Hepatocyte (in vitro differentiated cells): ENCODE results near the gene MAGEB5. TPM values are rescaled to one million over a fixed set of nuclear protein-coding genes. Genes with fewer than 3 reads are reported as not detected.

Experiments used
- DNase-seq: peaks from one replicate; pipeline ENCODE4 v3.0.0-alpha.2; 2016; ENCODE audit warnings: low spot score
- H2AFZ ChIP-seq: fragments of 200-600 bp; sonication (generic); 2 replicates; pipeline ENCODE4 v1.6.0; 2016; ENCODE audit warnings: antibody characterized with exemption, mild to moderate bottlenecking
- H3K27ac ChIP-seq: fragments of 200-600 bp; sonication (generic); 2 replicates; pipeline ENCODE4 v1.5.1; 2016; ENCODE audit warnings: mild to moderate bottlenecking
- H3K27me3 ChIP-seq: fragments of 200-600 bp; sonication (generic); 2 replicates; pipeline ENCODE4 v1.6.1; 2016
- H3K36me3 ChIP-seq: fragments of 200-600 bp; sonication (generic); replicated peaks from 2 replicates; pipeline ENCODE4 v1.5.1; 2016; ENCODE audit warnings: low read depth; ENCODE audit not compliant: insufficient read depth
- H3K4me1 ChIP-seq: fragments of 200-600 bp; sonication (generic); 2 replicates; pipeline ENCODE4 v1.5.1; 2016; ENCODE audit warnings: mild to moderate bottlenecking, moderate library complexity; ENCODE audit not compliant: insufficient read depth
- H3K4me2 ChIP-seq: fragments of 200-600 bp; sonication (generic); 2 replicates; pipeline ENCODE4 v1.6.0; 2016
- H3K4me3 ChIP-seq: fragments of 200-600 bp; sonication (generic); 2 replicates; pipeline ENCODE4 v1.5.1; 2016; ENCODE audit warnings: mild to moderate bottlenecking
- H3K79me2 ChIP-seq: fragments of 200-600 bp; sonication (generic); 2 replicates; pipeline ENCODE4 v1.6.0; 2017; ENCODE audit warnings: mild to moderate bottlenecking
- H3K9me2 ChIP-seq: fragments of 200-600 bp; sonication (generic); replicated peaks from 2 replicates; pipeline ENCODE4 v1.6.0; 2017; ENCODE audit warnings: mild to moderate bottlenecking; ENCODE audit not compliant: insufficient read depth
- H3K9me3 ChIP-seq: fragments of 200-600 bp; sonication (generic); 2 replicates; pipeline ENCODE4 v1.5.1; 2016; ENCODE audit warnings: low read depth, mild to moderate bottlenecking
- H4K20me1 ChIP-seq: fragments of 200-600 bp; sonication (generic); 2 replicates; pipeline ENCODE4 v1.6.0; 2016; ENCODE audit warnings: mild to moderate bottlenecking; ENCODE audit not compliant: insufficient read depth, poor library complexity, severe bottlenecking
- EZH2 ChIP-seq: fragments of 200-600 bp; sonication (generic); IDR thresholded peaks from 2 replicates; pipeline ENCODE4 v1.6.1; 2016; ENCODE audit warnings: antibody characterized with exemption, mild to moderate bottlenecking, borderline replicate concordance
- EZH2phosphoT487 ChIP-seq: fragments of 200-600 bp; sonication (generic); IDR thresholded peaks from one replicate; pipeline ENCODE4 v1.6.1; 2018; ENCODE audit warnings: antibody characterized with exemption, mild to moderate bottlenecking, low read depth, moderate library complexity; ENCODE audit not compliant: unreplicated experiment, severe bottlenecking
- WGBS: methylation state at CpG from one replicate; pipeline ENCODE4 v1.1.6; 2016; ENCODE audit warnings: low lambda C conversion rate; ENCODE audit errors: missing lambda C conversion rate; 5-methylcytosine and 5-hydroxymethylcytosine counted together
- polyA plus RNA-seq: library from polyadenylated mRNA; unstranded; fragments of >200 nt; fragmentation: Nextera tagmentation; extraction: Ambion mirVana; gene quantifications from 2 replicates; pipeline ENCODE4 v1.2.1, GENCODE V29; 2016
- total RNA-seq: library from RNA; depleted of rRNA; stranded (reverse); fragments of >200 nt; gene quantifications from 2 replicates; pipeline ENCODE4 v1.2.3, GENCODE V29; 2014
- TF ChIP-seq, protein P1 (sequence below): fragments of 200-600 bp; sonication (generic); IDR thresholded peaks from 2 replicates; pipeline ENCODE4 v1.5.1; 2016; ENCODE audit warnings: antibody characterized with exemption, mild to moderate bottlenecking; ENCODE audit not compliant: poor library complexity

The MAGEB5 gene
- total and polyA plus RNA-seq, 2 experiments from 2014 or later, result not detected

DNA sequence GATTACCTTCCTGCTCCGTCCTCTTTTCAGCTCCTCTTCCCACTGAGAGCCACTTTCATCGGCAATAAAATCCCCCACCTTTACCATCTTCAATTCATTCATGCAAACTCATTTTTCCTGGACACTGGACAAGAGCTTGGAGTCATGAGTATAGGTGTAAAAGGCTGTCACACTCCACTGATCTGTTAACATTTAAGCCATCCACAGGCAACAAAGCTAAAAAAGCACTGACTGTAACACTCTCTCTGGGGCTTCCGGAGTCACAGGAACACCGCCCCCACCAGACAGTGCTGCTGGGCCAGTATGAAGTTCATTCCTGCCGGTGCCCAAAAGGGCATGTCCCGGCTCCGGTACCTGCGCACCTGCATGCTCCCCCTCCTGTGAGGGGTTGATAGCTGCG is 38.5 kb downstream of the MAGEB5 start:
- 83% methylated on average over 9 of the region's 9 CpGs for WGBS

DNA sequence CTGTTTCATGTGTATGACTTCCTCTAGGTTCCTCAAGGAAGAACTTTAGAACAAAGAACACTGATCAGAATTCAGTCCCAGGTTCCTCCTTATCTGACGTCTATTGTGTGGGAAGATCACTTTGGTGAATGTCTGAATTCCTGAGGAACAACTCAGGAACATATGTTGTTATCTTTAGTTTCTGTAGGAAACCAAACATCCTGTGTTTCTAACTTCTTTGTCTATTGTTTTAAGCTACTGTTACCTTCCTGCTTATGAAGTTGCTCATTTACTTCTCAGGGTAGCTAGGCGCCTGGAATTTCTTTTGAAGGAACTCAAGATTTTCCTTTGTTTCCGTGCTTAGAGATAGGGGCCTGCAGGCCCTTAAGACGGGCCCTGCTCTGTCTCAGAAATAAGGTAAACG is 46.2 kb downstream of the MAGEB5 start:
- Histone ChIP-seq H3K9me3 (no peaks in the 10 kb centered on the region), H3K4me3 (no peak overlapping the region), H3K36me3 (no peaks in the 10 kb centered on the region), H3K4me1 (no peaks in the 10 kb centered on the region), H3K79me2 (no peaks in the 10 kb centered on the region), H4K20me1 (no peaks in the 10 kb centered on the region), H3K27me3 (no peaks in the 10 kb centered on the region), H3K4me2 (no peak overlapping the region), H2AFZ (no peak overlapping the region), H3K27ac (no peak overlapping the region), H3K9me2 (no peaks in the 10 kb centered on the region)
- TF ChIP-seq EZH2 (no peak), EZH2phosphoT487 (no peak)
- TF ChIP-seq, protein P1, sequence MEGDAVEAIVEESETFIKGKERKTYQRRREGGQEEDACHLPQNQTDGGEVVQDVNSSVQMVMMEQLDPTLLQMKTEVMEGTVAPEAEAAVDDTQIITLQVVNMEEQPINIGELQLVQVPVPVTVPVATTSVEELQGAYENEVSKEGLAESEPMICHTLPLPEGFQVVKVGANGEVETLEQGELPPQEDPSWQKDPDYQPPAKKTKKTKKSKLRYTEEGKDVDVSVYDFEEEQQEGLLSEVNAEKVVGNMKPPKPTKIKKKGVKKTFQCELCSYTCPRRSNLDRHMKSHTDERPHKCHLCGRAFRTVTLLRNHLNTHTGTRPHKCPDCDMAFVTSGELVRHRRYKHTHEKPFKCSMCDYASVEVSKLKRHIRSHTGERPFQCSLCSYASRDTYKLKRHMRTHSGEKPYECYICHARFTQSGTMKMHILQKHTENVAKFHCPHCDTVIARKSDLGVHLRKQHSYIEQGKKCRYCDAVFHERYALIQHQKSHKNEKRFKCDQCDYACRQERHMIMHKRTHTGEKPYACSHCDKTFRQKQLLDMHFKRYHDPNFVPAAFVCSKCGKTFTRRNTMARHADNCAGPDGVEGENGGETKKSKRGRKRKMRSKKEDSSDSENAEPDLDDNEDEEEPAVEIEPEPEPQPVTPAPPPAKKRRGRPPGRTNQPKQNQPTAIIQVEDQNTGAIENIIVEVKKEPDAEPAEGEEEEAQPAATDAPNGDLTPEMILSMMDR, result no peak
- 65% methylated on average over 5 of the region's 5 CpGs for WGBS
- no peak for DNase-seq

More for the DNA sequence above, 38.5 kb downstream of the MAGEB5 start:
- Histone ChIP-seq H4K20me1 (no peaks in the 10 kb centered on the region), H3K9me3 (no peaks in the 10 kb centered on the region), H3K9me2 (no peaks in the 10 kb centered on the region), H3K4me1 (no peaks in the 10 kb centered on the region), H3K79me2 (no peaks in the 10 kb centered on the region), H3K27ac (no peak overlapping the region), H3K27me3 (no peaks in the 10 kb centered on the region), H3K4me3 (no peak overlapping the region), H3K4me2 (no peak overlapping the region), H2AFZ (no peak overlapping the region), H3K36me3 (no peaks in the 10 kb centered on the region)
- DNase-seq, result no peak
- TF ChIP-seq, protein P1, result no peak
- TF ChIP-seq EZH2phosphoT487, result no peak
- no peak for TF ChIP-seq EZH2

Other genes with a start within 250 kb of the MAGEB5 start
- not detected in 2 replicates for gene MAGEB18, start 77.8 kb upstream of the MAGEB5 start, total RNA-seq
- gene MAGEB18, start 77.8 kb upstream of the MAGEB5 start, polyA plus RNA-seq, result not detected in 2 replicates
- not detected in 2 replicates for gene MAGEB6B, start 55.6 kb upstream of the MAGEB5 start, total RNA-seq
- gene MAGEB6B, start 55.6 kb upstream of the MAGEB5 start, polyA plus RNA-seq, result not detected in 2 replicates
- not detected in 2 replicates for gene MAGEB6, start 23.7 kb upstream of the MAGEB5 start, total RNA-seq
- gene MAGEB6, start 23.7 kb upstream of the MAGEB5 start, polyA plus RNA-seq, result not detected in 2 replicates